Right atrium auricular region (tissue), 2 donors: ENCODE data around the gene SLC39A7. TPM values are rescaled to one million over a fixed set of nuclear protein-coding genes. Genes with fewer than 3 reads are reported as not detected.
A peak's percentile ranks its signal among the peaks of the same experiment; 100 is the strongest.

Experiments used
- DNase-seq: peaks from one replicate; pipeline ENCODE4 v3.0.0-alpha.2; 2019; ENCODE audit warnings: low spot score
- H3K27ac ChIP-seq, 2 donors: fragments of 200-600 bp; sonication (generic); 1 replicate in 1 of 2; 2 replicates in 1 of 2; pipeline ENCODE4 v1.5.1; 2016 to 2019
- H3K27me3 ChIP-seq, 2 donors: fragments of 200-600 bp; sonication (generic); one replicate each; pipeline versions ENCODE4 v1.5.1 to v1.6.0; 2017 to 2019
- H3K36me3 ChIP-seq: fragments of 200-600 bp; sonication (generic); one replicate; pipeline ENCODE4 v1.5.1; 2016
- H3K4me1 ChIP-seq, 2 donors: fragments of 200-600 bp; sonication (generic); one replicate each; pipeline versions ENCODE4 v1.5.1 to v1.6.0; 2017 to 2019
- H3K4me3 ChIP-seq, 2 donors: fragments of 200-600 bp; sonication (generic); 1 replicate in 1 of 2; 2 replicates in 1 of 2; pipeline ENCODE4 v1.5.1; 2017 to 2019; ENCODE audit warnings: mild to moderate bottlenecking in 1 of 2, moderate library complexity in 1 of 2
- H3K9me3 ChIP-seq, 2 donors: fragments of 200-600 bp; sonication (generic); one replicate each; pipeline ENCODE4 v1.5.1; 2019
- total RNA-seq, 2 donors: library from RNA; depleted of rRNA; stranded (reverse); fragments of >200 nt; gene quantifications; one replicate each; pipeline ENCODE4 v1.1.0, GENCODE V29; 2016
- TF ChIP-seq, protein P1 (sequence below), 2 donors: fragments of 200-600 bp; sonication (generic); IDR thresholded peaks; one replicate each; pipeline ENCODE4 v1.5.1; 2019; ENCODE audit warnings: antibody characterized with exemption in 2 of 2

Gene SLC39A7
- total RNA-seq, 2 donors from 2014 or later: 67.0 to 70.0 TPM

DNA sequence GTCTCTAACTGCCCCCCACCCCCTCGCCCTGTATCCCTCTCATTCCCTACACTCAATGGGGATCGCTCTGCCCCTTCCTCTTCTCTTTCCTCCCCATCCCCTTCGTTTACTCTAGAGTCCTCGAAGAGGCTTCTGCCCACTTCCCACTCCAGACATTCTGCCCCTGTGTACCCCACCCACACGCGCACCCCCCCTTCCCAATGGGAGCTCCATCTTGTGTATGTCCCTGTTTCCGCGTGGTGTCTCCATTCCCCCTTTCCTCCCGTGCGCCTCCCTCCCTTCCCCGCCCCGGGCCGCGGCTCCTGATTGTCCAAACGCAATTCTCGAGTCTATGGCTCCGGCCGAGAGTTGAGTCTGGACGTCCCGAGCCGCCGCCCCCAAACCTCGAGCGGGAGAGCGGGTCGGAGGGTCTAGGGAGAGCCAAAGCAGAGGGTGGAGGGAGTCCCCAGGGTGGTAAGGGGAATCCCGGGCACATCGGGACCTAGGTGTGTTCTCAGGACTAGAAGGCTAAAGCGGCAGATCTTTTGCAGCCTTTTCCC, 7.0 kb downstream of the SLC39A7 start:
- no peaks in the 10 kb centered on the region for H3K27me3 ChIP-seq
- H3K27ac ChIP-seq: peak overlapping the region; percentile 89 to 94
- H3K4me1 ChIP-seq: peaks cover 0 to 49% of the 10 kb centered on the region in 2 donors
- peak overlapping the region; percentile 67 to 87 for H3K4me3 ChIP-seq
- DNase-seq: no peak
- TF ChIP-seq, protein P1, sequence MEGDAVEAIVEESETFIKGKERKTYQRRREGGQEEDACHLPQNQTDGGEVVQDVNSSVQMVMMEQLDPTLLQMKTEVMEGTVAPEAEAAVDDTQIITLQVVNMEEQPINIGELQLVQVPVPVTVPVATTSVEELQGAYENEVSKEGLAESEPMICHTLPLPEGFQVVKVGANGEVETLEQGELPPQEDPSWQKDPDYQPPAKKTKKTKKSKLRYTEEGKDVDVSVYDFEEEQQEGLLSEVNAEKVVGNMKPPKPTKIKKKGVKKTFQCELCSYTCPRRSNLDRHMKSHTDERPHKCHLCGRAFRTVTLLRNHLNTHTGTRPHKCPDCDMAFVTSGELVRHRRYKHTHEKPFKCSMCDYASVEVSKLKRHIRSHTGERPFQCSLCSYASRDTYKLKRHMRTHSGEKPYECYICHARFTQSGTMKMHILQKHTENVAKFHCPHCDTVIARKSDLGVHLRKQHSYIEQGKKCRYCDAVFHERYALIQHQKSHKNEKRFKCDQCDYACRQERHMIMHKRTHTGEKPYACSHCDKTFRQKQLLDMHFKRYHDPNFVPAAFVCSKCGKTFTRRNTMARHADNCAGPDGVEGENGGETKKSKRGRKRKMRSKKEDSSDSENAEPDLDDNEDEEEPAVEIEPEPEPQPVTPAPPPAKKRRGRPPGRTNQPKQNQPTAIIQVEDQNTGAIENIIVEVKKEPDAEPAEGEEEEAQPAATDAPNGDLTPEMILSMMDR (IDR thresholded peaks at IDR 0.05): no peak
- no peaks in the 10 kb centered on the region for H3K9me3 ChIP-seq
- H3K36me3 ChIP-seq: peaks cover 28% of the 10 kb centered on the region

DNA sequence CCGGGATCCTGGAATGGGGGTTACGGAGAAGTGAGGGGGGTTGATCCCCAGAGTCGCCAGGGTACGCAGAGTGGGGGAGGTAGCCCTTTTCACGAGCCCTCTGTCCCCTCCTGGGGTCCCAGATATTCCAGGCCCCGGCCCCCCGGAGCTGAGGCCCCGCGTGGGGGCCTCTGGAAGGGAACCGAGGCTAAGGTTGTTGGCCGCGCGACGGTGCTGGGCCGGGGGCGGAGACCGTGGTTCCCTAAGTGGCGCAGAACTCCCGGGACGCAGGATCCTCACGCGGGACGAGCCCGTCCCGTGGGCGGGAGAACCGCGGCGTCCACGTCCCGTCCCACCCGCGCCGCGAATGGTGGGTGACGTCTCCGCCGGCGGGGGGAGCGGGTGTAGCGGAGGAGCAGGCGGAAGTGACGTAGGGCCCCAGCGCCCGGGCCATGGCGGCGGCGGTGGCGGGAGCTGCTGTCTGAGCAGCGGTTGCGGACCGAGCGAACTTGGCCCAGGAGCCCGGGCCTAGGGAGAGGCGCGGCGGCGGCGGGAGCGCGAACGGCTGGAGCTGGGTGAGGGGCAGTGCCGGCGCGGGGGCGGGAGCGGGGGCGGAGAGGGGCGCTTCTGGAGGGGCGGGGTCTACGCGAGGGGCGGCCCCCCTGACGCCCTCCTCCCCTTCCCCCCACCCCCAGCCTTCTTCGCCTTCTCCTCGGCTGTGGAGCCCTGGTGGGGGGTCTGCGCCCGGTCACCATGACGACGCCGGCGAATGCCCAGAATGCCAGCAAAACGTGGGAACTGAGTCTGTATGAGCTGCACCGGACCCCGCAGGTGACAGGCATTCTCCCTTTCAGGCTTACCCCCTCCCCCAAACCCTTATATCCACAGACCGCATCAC, 7.7 kb downstream of the SLC39A7 start, which contains the start of gene RING1:
TSS of gene RING1 (plus strand) at position 410 of the 877 bp plus-strand sequence. CDS start at position 733, 323 bp downstream.
- peak; percentile 87 for DNase-seq
- Histone ChIP-seq H3K27ac (peak within 1 kb of the TSS; percentile 89 to 94), H3K9me3 (no peaks in the 10 kb centered on the region), H3K36me3 (peaks cover 21% of the 10 kb centered on the region), H3K4me1 (peaks cover 0 to 49% of the 10 kb centered on the region in 2 donors), H3K27me3 (no peaks in the 10 kb centered on the region), H3K4me3 (peak within 1 kb of the TSS; percentile 67 to 87)
- TF ChIP-seq, protein P1 (IDR thresholded peaks at IDR 0.05): no peak

DNA sequence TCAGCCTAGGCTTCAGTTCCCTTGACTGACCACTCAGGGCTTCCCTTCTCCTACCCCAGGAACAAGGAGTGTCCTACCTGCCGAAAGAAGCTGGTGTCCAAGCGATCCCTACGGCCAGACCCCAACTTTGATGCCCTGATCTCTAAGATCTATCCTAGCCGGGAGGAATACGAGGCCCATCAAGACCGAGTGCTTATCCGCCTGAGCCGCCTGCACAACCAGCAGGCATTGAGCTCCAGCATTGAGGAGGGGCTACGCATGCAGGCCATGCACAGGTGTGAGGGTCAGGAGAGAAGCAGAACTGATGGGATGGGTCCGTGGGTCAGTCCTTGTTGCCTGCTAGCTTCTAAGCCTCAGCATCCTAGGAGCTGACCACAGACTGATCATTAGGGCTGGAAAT, 9.2 kb downstream of the SLC39A7 start:
- Histone ChIP-seq H3K4me1 (peaks cover 0 to 43% of the 10 kb centered on the region in 2 donors), H3K4me3 (no peak overlapping the region), H3K9me3 (no peaks in the 10 kb centered on the region), H3K27ac (no peak overlapping the region), H3K27me3 (no peaks in the 10 kb centered on the region), H3K36me3 (peaks cover 14% of the 10 kb centered on the region)
- no peak for DNase-seq
- TF ChIP-seq, protein P1 (IDR thresholded peaks at IDR 0.05): no peak

DNA sequence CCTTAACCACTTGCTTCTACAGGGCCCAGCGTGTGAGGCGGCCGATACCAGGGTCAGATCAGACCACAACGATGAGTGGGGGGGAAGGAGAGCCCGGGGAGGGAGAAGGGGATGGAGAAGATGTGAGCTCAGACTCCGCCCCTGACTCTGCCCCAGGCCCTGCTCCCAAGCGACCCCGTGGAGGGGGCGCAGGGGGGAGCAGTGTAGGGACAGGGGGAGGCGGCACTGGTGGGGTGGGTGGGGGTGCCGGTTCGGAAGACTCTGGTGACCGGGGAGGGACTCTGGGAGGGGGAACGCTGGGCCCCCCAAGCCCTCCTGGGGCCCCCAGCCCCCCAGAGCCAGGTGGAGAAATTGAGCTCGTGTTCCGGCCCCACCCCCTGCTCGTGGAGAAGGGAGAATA, 10.5 kb downstream of the SLC39A7 start:
- Histone ChIP-seq H3K27ac (no peak overlapping the region), H3K27me3 (no peaks in the 10 kb centered on the region), H3K9me3 (no peaks in the 10 kb centered on the region), H3K36me3 (peaks cover 14% of the 10 kb centered on the region), H3K4me3 (no peak overlapping the region), H3K4me1 (peaks cover 0 to 37% of the 10 kb centered on the region in 2 donors)
- TF ChIP-seq, protein P1 (IDR thresholded peaks at IDR 0.05): no peak
- no peak for DNase-seq

DNA sequence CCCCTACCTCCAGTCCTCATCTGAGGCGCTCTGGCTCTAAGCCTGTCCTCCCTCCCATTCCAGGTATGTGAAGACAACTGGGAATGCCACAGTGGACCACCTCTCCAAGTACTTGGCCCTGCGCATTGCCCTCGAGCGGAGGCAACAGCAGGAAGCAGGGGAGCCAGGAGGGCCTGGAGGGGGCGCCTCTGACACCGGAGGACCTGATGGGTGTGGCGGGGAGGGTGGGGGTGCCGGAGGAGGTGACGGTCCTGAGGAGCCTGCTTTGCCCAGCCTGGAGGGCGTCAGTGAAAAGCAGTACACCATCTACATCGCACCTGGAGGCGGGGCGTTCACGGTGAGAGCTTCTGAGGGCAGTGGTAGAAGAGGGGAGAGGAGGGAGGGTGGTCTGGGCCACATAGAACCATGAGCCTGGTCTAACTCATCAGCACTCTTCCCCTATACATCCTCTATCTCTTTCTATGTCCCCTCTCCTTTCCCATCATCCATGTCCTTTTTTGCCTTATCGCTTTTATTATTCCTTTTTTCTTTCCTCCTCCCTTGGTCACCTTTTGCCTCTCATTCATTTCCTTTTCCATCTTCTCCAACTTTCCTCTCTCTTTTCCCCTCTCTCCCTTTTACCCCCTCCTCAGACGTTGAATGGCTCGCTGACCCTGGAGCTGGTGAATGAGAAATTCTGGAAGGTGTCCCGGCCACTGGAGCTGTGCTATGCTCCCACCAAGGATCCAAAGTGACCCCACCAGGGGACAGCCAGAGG, 11.2 kb downstream of the SLC39A7 start:
- Histone ChIP-seq H3K9me3 (no peaks in the 10 kb centered on the region), H3K4me3 (no peak overlapping the region), H3K27ac (no peak overlapping the region), H3K36me3 (peaks cover 14% of the 10 kb centered on the region), H3K4me1 (peaks cover 0 to 36% of the 10 kb centered on the region in 2 donors), H3K27me3 (no peaks in the 10 kb centered on the region)
- DNase-seq: no peak
- TF ChIP-seq, protein P1 (IDR thresholded peaks at IDR 0.05): no peak
